PC-3 (cell line): ENCODE results near the gene NSG2.

Experiments
- EZH2 ChIP-seq: fragments of 300-600 bp; sonication (generic); IDR thresholded peaks from one replicate; pipeline ENCODE4 v1.6.1; 2017; ENCODE audit warnings: antibody characterized with exemption, mild to moderate bottlenecking, low read length; ENCODE audit not compliant: unreplicated experiment
- TF ChIP-seq, protein P1 (sequence below): fragments of 300-600 bp; sonication (generic); conservative IDR thresholded peaks from 2 replicates; pipeline ENCODE4 v1.5.1; 2017; ENCODE audit warnings: antibody characterized with exemption, low read depth, mild to moderate bottlenecking, low read length

DNA sequence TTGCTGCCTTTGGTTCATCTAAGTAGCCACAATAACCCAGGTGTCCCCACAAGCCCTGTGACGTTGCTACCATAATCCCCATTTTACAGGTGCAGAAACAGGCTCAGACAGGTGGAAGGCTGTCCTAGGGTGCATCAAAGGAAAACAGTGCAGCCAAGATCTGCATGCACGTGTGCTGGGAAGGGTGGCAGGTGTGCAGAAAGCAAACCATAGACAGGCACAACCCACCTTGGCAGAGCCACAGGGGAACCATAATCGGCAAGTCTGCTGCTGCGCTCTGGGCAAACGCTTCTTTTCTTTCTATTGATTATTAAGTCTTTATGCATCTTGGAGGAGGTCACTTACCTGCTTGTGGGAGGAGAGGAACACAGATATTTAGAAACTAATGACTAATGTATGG is 7.1 kb downstream of the NSG2 start:
- TF ChIP-seq, protein P1, sequence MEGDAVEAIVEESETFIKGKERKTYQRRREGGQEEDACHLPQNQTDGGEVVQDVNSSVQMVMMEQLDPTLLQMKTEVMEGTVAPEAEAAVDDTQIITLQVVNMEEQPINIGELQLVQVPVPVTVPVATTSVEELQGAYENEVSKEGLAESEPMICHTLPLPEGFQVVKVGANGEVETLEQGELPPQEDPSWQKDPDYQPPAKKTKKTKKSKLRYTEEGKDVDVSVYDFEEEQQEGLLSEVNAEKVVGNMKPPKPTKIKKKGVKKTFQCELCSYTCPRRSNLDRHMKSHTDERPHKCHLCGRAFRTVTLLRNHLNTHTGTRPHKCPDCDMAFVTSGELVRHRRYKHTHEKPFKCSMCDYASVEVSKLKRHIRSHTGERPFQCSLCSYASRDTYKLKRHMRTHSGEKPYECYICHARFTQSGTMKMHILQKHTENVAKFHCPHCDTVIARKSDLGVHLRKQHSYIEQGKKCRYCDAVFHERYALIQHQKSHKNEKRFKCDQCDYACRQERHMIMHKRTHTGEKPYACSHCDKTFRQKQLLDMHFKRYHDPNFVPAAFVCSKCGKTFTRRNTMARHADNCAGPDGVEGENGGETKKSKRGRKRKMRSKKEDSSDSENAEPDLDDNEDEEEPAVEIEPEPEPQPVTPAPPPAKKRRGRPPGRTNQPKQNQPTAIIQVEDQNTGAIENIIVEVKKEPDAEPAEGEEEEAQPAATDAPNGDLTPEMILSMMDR, result no peak
- TF ChIP-seq EZH2, result no peak
